AG10803 (cell line): ENCODE measurements around the gene FAM169A.

Source experiments
- DNase-seq: peaks from one replicate; pipeline ENCODE4 v3.0.0; 2010; ENCODE audit warnings: low read depth
- H3K4me3 ChIP-seq: 2 replicates; pipeline ENCODE4 v1.5.1; 2011; ENCODE audit warnings: mild to moderate bottlenecking, low read length, control low read depth
- CTCF ChIP-seq: conservative IDR thresholded peaks from 2 replicates; pipeline ENCODE4 v1.5.1; 2011; ENCODE audit warnings: mild to moderate bottlenecking, low read length, control low read depth, inconsistent platforms

FAM169A gene

GRCh38 chr5:74786851-74787250, 79.3 kb downstream of the FAM169A start:
- TF ChIP-seq CTCF: no peak
- no peak for DNase-seq

GRCh38 chr5:74778609-74779008, 87.6 kb downstream of the FAM169A start:
- DNase-seq: no peak
- TF ChIP-seq CTCF: no peak
- no peak overlapping the region for H3K4me3 ChIP-seq

More at GRCh38 chr5:74786851-74787250, 79.3 kb downstream of the FAM169A start:
- no peak overlapping the region for H3K4me3 ChIP-seq

DNA sequence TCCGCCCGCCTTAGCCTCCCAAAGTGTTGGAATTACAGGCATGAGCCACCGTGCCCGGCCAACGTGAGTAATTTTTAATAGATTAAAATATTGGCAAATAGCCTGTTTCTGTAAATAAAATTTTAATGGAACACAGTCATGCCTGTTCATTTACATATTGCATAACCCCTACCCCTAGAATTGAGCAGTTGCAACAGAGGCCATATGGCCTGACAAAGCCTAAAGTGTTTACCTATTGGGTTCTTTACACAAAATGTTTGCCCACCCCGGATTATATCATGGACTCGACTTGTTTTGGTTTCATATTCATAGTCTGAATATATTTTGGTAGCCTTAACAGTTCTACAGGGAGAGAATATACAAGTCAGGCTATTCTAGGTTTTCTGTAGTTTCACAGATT, 93.8 kb downstream of the FAM169A start:
- DNase-seq: peak; percentile 2
- H3K4me3 ChIP-seq: no peak overlapping the region
- TF ChIP-seq CTCF: no peak

DNA sequence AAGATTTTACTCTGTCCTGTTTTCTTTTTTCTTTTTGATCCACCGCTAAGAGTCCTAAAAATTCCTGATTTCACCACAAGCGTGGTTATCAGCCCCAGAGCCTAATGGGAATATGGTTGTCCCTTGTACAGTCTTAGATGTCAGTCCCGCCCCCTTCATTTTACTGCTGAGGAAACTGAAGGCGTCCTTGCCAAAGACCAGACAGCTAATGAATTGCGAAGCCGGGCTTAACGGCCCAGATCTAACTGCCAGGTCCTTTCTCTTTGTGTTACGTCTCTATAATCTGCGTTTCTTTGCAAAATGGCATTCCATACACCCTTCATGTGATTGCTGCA, 98.6 kb downstream of the FAM169A start:
- DNase-seq: peak; percentile 43
- H3K4me3 ChIP-seq: peak overlapping the region; percentile 96
- TF ChIP-seq CTCF: no peak

DNA sequence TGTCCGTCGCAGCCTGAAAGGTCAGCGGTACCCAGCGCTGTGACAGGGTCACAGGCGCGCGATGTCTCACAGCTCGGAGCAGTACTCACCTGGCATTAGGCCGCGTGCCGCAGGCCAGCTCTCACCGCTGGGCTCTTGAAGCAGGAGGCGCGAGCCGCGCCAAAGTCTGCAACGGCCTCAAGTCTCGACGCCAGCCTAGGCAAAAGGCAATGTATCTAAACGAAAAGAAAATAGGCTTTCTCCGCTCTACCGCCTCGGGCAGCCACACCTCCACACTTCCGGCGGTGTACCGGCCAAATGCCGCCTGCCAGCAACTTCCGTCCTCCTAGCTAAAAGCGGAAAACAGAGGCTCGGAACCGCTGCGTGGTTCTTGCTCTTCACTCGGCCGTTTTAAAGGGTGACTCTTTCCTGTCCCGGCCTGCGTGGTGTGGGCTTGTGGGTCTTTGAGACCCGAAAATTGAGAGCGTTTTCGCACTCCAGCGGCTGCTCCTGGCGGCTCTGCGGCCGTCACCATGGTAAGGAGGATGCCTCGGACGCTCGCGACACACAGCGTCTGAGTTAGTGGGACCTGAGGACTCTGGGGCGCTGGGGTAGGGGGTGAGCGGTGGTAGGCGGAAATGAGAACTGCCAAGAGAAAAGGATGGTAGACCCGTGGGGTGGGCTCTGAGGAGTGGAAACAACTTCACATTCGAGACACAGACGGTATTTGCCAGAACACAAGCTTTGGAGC, 99.2 kb downstream of the FAM169A start, which contains the start of the genes GFM2 and NSA2:
GFM2 (minus strand) TSS at position 269 of the 730 bp plus-strand sequence. CDS start 3,375 bp downstream, outside the sequence.
NSA2 (plus strand) TSS at position 401 of the 730 bp plus-strand sequence; CDS start at position 513, 112 bp downstream.
- H3K4me3 ChIP-seq: peak within 1 kb of the TSS; percentile 96
- DNase-seq: peak; percentile 92
- no peak for TF ChIP-seq CTCF

DNA sequence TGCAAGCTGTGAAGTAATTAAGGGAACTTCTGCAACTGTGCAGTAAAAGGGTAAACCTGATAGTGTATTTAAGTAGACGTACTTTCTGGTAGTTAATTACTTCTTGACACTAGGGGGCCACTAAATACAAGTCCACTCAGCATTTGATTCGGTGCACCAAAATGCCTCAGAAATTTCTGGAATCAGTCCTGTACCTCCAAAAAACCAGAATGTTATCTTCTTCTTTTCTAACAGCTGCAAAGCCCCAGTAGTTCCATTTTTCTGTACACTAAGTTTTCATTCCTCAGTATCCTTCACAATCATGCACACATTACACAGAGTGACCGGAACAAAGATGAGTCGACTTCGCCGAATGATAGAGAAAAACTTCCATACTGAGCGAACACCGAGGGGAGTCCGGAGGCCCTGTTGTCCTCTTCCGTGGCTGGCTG, 99.8 kb downstream of the FAM169A start:
- peak; percentile 58 for DNase-seq
- H3K4me3 ChIP-seq: peak overlapping the region; percentile 96
- TF ChIP-seq CTCF: peak; percentile 41

DNA sequence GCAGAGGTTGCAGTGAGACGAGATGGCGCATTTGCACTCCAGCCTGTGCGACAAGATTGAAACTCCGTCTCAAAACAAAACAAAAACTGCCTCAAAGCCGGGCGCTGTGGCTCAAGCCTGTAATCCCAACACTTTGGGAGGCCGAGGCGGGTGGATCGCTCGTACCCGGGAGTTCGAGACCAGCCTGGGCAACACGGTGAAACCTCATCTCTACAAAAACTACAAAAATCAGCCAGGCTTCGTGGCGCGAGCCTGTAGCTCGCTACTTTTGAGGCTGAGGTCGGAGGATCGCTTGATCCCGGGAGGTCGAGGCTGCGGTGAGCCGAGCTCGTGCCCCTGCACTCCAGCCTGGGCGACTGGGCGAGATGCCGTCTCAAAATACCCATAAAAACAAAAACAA, 100.3 kb downstream of the FAM169A start:
- TF ChIP-seq CTCF: no peak
- peak overlapping the region; percentile 96 for H3K4me3 ChIP-seq
- DNase-seq: no peak
